Smooth muscle cell (in vitro differentiated cells): Measurements from ENCODE around the gene ARID5B. TPM values are rescaled to one million over a fixed set of nuclear protein-coding genes. Genes with fewer than 3 reads are reported as not detected.
A peak's percentile ranks its signal among the peaks of the same experiment; 100 is the strongest.

Experiments used
- DNase-seq: peaks from one replicate; lab custom pipeline; 2025; ENCODE audit not compliant: unreplicated experiment; lab: John Stamatoyannopoulos, UW
- H2AFZ ChIP-seq: fragments of 200-600 bp; sonication (generic); 2 replicates; pipeline ENCODE4 v1.6.0; 2016; ENCODE audit warnings: antibody characterized with exemption, low read depth, mild to moderate bottlenecking
- H3F3A ChIP-seq: fragments of 200-600 bp; sonication (generic); 2 replicates; pipeline ENCODE4 v1.6.0; 2017; ENCODE audit warnings: antibody characterized with exemption, low read depth
- H3K27ac ChIP-seq: fragments of 200-600 bp; sonication (generic); 2 replicates; pipeline ENCODE4 v1.5.1; 2016; ENCODE audit warnings: low read depth, mild to moderate bottlenecking
- H3K27me3 ChIP-seq: fragments of 200-600 bp; sonication (generic); 2 replicates; pipeline ENCODE4 v1.6.1; 2016; ENCODE audit warnings: low read depth, mild to moderate bottlenecking
- H3K36me3 ChIP-seq: fragments of 200-600 bp; sonication (generic); 2 replicates; pipeline ENCODE4 v1.5.1; 2016; ENCODE audit warnings: low read depth
- H3K4me1 ChIP-seq: fragments of 200-600 bp; sonication (generic); 2 replicates; pipeline ENCODE4 v1.5.1; 2016; ENCODE audit warnings: low read depth
- H3K4me2 ChIP-seq: fragments of 200-600 bp; sonication (generic); 2 replicates; pipeline ENCODE4 v1.6.0; 2016; ENCODE audit warnings: mild to moderate bottlenecking
- H3K4me3 ChIP-seq: fragments of 200-600 bp; sonication (generic); 2 replicates; pipeline ENCODE4 v1.5.1; 2016; ENCODE audit warnings: mild to moderate bottlenecking
- H3K79me2 ChIP-seq: fragments of 200-600 bp; sonication (generic); 2 replicates; pipeline ENCODE4 v1.6.0; 2016; ENCODE audit warnings: low read depth, mild to moderate bottlenecking
- H3K9ac ChIP-seq: fragments of 200-600 bp; sonication (generic); 2 replicates; pipeline ENCODE4 v1.6.0; 2016; ENCODE audit warnings: low read depth
- H3K9me3 ChIP-seq: fragments of 200-600 bp; sonication (generic); replicated peaks from 2 replicates; pipeline ENCODE4 v1.5.1; 2016; ENCODE audit warnings: low read depth
- H4K20me1 ChIP-seq: fragments of 200-600 bp; sonication (generic); 2 replicates; pipeline ENCODE4 v1.6.0; 2016; ENCODE audit warnings: low read depth
- WGBS: methylation state at CpG from one replicate; pipeline ENCODE4 v1.1.7; 2016; ENCODE audit warnings: low lambda C conversion rate; 5-methylcytosine and 5-hydroxymethylcytosine counted together
- polyA plus RNA-seq: library from polyadenylated mRNA; unstranded; fragments of >200 nt; fragmentation: Nextera tagmentation; extraction: Ambion mirVana; gene quantifications from 2 replicates; pipeline ENCODE4 v1.2.1, GENCODE V29; 2016
- total RNA-seq: library from RNA; depleted of rRNA; stranded (reverse); fragments of >200 nt; gene quantifications from 2 replicates; pipeline ENCODE4 v1.2.3, GENCODE V29; 2014
- TF ChIP-seq, protein P1 (sequence below): fragments of 200-600 bp; sonication (generic); IDR thresholded peaks from 2 replicates; pipeline ENCODE4 v1.5.1; 2017; ENCODE audit warnings: borderline replicate concordance, mild to moderate bottlenecking, antibody characterized with exemption; ENCODE audit not compliant: insufficient read depth, poor library complexity, severe bottlenecking

ARID5B gene
- total and polyA plus RNA-seq, 2 experiments from 2014 or later = 49.0 to 67.6 TPM

GRCh38 chr10:61986788-61987492 lies 85.4 kb downstream of the ARID5B start:
- Histone ChIP-seq H3F3A (peaks cover 4% of the 10 kb centered on the region), H3K4me3 (no peak overlapping the region), H3K9me3 (no peaks in the 10 kb centered on the region), H3K9ac (no peak overlapping the region), H3K4me1 (no peaks in the 10 kb centered on the region), H3K79me2 (peaks cover 68% of the 10 kb centered on the region), H2AFZ (no peak overlapping the region), H3K27ac (no peak overlapping the region), H4K20me1 (peaks cover 51% of the 10 kb centered on the region), H3K36me3 (no peaks in the 10 kb centered on the region), H3K27me3 (no peaks in the 10 kb centered on the region), H3K4me2 (peak overlapping the region; percentile 38)
- TF ChIP-seq, protein P1, sequence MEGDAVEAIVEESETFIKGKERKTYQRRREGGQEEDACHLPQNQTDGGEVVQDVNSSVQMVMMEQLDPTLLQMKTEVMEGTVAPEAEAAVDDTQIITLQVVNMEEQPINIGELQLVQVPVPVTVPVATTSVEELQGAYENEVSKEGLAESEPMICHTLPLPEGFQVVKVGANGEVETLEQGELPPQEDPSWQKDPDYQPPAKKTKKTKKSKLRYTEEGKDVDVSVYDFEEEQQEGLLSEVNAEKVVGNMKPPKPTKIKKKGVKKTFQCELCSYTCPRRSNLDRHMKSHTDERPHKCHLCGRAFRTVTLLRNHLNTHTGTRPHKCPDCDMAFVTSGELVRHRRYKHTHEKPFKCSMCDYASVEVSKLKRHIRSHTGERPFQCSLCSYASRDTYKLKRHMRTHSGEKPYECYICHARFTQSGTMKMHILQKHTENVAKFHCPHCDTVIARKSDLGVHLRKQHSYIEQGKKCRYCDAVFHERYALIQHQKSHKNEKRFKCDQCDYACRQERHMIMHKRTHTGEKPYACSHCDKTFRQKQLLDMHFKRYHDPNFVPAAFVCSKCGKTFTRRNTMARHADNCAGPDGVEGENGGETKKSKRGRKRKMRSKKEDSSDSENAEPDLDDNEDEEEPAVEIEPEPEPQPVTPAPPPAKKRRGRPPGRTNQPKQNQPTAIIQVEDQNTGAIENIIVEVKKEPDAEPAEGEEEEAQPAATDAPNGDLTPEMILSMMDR = no peak
- DNase-seq = no peak
- 92% methylated on average over 6 of the region's 6 CpGs for WGBS

GRCh38 chr10:61987537-61987936 lies 86.0 kb downstream of the ARID5B start:
- H3K4me3 ChIP-seq = no peak overlapping the region
- 86% methylated on average over 3 of the region's 3 CpGs for WGBS

GRCh38 chr10:61987951-61988379 lies 86.5 kb downstream of the ARID5B start:
- Histone ChIP-seq H3K4me3 (no peak overlapping the region), H3F3A (peaks cover 4% of the 10 kb centered on the region), H3K79me2 (peaks cover 63% of the 10 kb centered on the region), H3K9ac (no peak overlapping the region), H2AFZ (no peak overlapping the region), H3K4me2 (peak overlapping the region; percentile 38), H3K27ac (peak overlapping the region; percentile 29), H3K36me3 (no peaks in the 10 kb centered on the region), H3K27me3 (no peaks in the 10 kb centered on the region), H3K9me3 (no peaks in the 10 kb centered on the region), H3K4me1 (peaks cover 3% of the 10 kb centered on the region), H4K20me1 (peaks cover 46% of the 10 kb centered on the region)
- TF ChIP-seq, protein P1 = no peak
- no peak for DNase-seq
- 33% methylated on average over 2 of the region's 2 CpGs for WGBS

More at GRCh38 chr10:61987537-61987936, 86.0 kb downstream of the ARID5B start:
- Histone ChIP-seq H3K4me2 (peak overlapping the region; percentile 38), H3K79me2 (peaks cover 68% of the 10 kb centered on the region), H3K36me3 (no peaks in the 10 kb centered on the region), H3K9ac (no peak overlapping the region), H2AFZ (no peak overlapping the region), H3F3A (peaks cover 4% of the 10 kb centered on the region), H3K9me3 (no peaks in the 10 kb centered on the region), H4K20me1 (peaks cover 50% of the 10 kb centered on the region), H3K27ac (peak overlapping the region; percentile 29), H3K27me3 (no peaks in the 10 kb centered on the region), H3K4me1 (peaks cover 3% of the 10 kb centered on the region)
- no peak for DNase-seq
- TF ChIP-seq, protein P1 = no peak
